Fibroblast of lung (primary cell): ENCODE measurements around the gene RGL2. TPM values are rescaled to one million over a fixed set of nuclear protein-coding genes. Genes with fewer than 3 reads are reported as not detected.
A peak's percentile ranks its signal among the peaks of the same experiment; 100 is the strongest.

Experiments used
- DNase-seq, 2 donors: peaks; one replicate each; pipeline versions ENCODE4 v3.0.0 to v3.0.0-alpha.2; 2010; ENCODE audit warnings: low read depth in 2 of 2
- H2AFZ ChIP-seq: 2 replicates; pipeline ENCODE4 v1.5.1; 2012; ENCODE audit warnings: low read length, control low read depth, inconsistent platforms
- H3K27ac ChIP-seq: 2 replicates; pipeline ENCODE4 v1.5.1; 2011; ENCODE audit warnings: low read length, control low read depth; ENCODE audit not compliant: insufficient read depth
- H3K27me3 ChIP-seq: 2 replicates; pipeline ENCODE4 v1.5.1; 2011; ENCODE audit warnings: mild to moderate bottlenecking, low read length; ENCODE audit not compliant: control insufficient read depth, insufficient read depth
- H3K36me3 ChIP-seq: 2 replicates; pipeline ENCODE4 v1.5.1; 2011; ENCODE audit warnings: low read length; ENCODE audit not compliant: control insufficient read depth, insufficient read depth
- H3K4me1 ChIP-seq: 2 replicates; pipeline ENCODE4 v1.5.1; 2011; ENCODE audit warnings: low read length; ENCODE audit not compliant: control insufficient read depth, insufficient read depth; ENCODE audit errors: extremely low read depth
- H3K4me2 ChIP-seq: 2 replicates; pipeline ENCODE4 v1.5.1; 2011; ENCODE audit warnings: low read length, control low read depth; ENCODE audit not compliant: insufficient read depth; ENCODE audit errors: extremely low read depth
- H3K4me3 ChIP-seq, 4 experiments: fragments of 200-600 bp in 1 of 4; sonication (generic) in 1 of 4; replicated peaks in 1 of 4; 2 replicates each; pipeline ENCODE4 v1.5.1; 2011 to 2016; ENCODE audit warnings: low read length in 4 of 4, low read depth in 3 of 4, mild to moderate bottlenecking in 3 of 4, control low read depth in 2 of 4, inconsistent platforms in 1 of 4, mixed read lengths in 1 of 4; ENCODE audit not compliant: insufficient read depth in 1 of 4; ENCODE audit errors: control extremely low read depth in 1 of 4
- H3K79me2 ChIP-seq: 2 replicates; pipeline ENCODE4 v1.5.1; 2012; ENCODE audit warnings: mild to moderate bottlenecking, low read length, inconsistent platforms; ENCODE audit not compliant: control insufficient read depth, insufficient read depth
- H3K9ac ChIP-seq: 2 replicates; pipeline ENCODE4 v1.5.1; 2011; ENCODE audit warnings: mild to moderate bottlenecking, low read length, control low read depth; ENCODE audit not compliant: insufficient read depth
- H3K9me3 ChIP-seq: 2 replicates; pipeline ENCODE4 v1.5.1; 2012; ENCODE audit warnings: low read depth, low read length; ENCODE audit not compliant: control insufficient read depth, insufficient read depth
- H4K20me1 ChIP-seq: 2 replicates; pipeline ENCODE4 v1.5.1; 2011; ENCODE audit warnings: low read length; ENCODE audit not compliant: control insufficient read depth, insufficient read depth; ENCODE audit errors: extremely low read depth
- EZH2 ChIP-seq: IDR thresholded peaks from 2 replicates; pipeline ENCODE4 v1.5.1; 2012; ENCODE audit warnings: low read length, control low read depth, mild to moderate bottlenecking; ENCODE audit errors: missing control alignments
- polyA plus RNA-seq, 2 donors: library from polyadenylated mRNA; depleted of rRNA in 1 of 2; stranded (reverse) in 1 of 2; unstranded in 1 of 2; fragments of >200 nt; gene quantifications; 2 replicates each; pipeline ENCODE4 v1.2.1, GENCODE V29; 2011 to 2012; ENCODE audit warnings: missing spikeins in 1 of 2
- total RNA-seq: library from RNA; depleted of rRNA; stranded (reverse); fragments of >200 nt; gene quantifications from 2 replicates; pipeline ENCODE4 v1.2.1, GENCODE V29; 2014
- TF ChIP-seq, protein P1 (sequence below), 2 donors: IDR thresholded peaks in 1 of 2; conservative IDR thresholded peaks in 1 of 2; 1 replicate in 1 of 2; 2 replicates in 1 of 2; pipeline ENCODE4 v1.5.1; 2011 to 2012; ENCODE audit warnings: low read length in 2 of 2, control low read depth in 1 of 2, inconsistent platforms in 1 of 2, low read depth in 1 of 2, mild to moderate bottlenecking in 1 of 2

Gene RGL2
- total and polyA plus RNA-seq, 2 donors (not counting 1 experiment from before 2014, with no cell fraction given) = 17.4 to 22.8 TPM

DNA sequence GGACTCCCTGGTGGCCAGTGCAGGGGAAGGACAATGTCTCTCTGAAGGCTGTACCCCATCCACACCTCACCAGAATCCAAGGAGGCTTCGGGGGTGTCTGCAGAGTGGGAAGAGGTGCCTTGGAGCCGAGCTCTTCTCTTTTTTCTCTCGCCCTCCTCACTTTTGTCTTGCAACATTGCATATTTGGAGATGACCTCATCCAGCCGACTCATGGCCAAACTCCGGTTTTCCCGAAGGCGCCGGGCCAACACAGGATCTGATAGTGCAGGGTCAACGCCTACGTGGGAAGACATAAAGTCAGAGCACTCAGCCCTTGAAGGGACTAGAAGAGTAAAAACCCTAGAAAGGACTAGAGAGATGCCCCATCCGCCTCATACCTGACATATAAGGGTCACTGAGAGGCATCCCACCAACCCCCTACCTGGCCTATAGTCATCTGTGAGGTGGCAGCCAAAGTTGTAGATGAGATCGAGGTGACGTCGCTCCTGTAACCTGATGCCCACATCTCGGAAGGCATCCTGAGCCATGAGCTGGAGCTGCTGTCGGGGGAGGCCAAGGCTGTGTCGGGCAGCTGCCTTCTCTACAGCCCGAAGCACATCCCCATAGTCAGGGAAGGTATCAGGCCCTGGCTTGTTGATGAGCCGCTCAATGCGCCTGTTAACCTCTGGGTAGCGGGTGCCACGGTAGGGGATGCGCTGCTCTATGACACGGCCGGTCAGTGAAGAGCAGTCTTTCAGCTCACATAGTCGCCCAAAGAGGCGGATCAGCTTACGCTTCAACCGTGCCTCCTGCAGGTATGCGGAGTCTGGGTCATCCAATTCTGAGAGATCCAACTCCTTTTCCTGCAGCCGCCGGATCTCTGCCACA is 21.8 kb upstream of the RGL2 start:
- H3K4me1 ChIP-seq = peaks cover 39% of the 10 kb centered on the region
- H3K4me2 ChIP-seq = peak overlapping the region; percentile 64
- peak; percentile 93 to 94 for DNase-seq
- H3K27me3 ChIP-seq = no peaks in the 10 kb centered on the region
- no peak overlapping the region for H2AFZ ChIP-seq
- no peaks in the 10 kb centered on the region for H4K20me1 ChIP-seq
- no peak for TF ChIP-seq EZH2
- TF ChIP-seq, protein P1, sequence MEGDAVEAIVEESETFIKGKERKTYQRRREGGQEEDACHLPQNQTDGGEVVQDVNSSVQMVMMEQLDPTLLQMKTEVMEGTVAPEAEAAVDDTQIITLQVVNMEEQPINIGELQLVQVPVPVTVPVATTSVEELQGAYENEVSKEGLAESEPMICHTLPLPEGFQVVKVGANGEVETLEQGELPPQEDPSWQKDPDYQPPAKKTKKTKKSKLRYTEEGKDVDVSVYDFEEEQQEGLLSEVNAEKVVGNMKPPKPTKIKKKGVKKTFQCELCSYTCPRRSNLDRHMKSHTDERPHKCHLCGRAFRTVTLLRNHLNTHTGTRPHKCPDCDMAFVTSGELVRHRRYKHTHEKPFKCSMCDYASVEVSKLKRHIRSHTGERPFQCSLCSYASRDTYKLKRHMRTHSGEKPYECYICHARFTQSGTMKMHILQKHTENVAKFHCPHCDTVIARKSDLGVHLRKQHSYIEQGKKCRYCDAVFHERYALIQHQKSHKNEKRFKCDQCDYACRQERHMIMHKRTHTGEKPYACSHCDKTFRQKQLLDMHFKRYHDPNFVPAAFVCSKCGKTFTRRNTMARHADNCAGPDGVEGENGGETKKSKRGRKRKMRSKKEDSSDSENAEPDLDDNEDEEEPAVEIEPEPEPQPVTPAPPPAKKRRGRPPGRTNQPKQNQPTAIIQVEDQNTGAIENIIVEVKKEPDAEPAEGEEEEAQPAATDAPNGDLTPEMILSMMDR (conservative IDR thresholded peaks at IDR 0.05 in 1 of 2, IDR thresholded peaks at IDR 0.05 in 1 of 2; ENCODE audit: low read depth in 1 of 2, low read length in 2 of 2) = no peak
- H3K36me3 ChIP-seq = peaks cover 14% of the 10 kb centered on the region
- H3K4me3 ChIP-seq = peak overlapping the region; percentile 7 to 83 (median 24)
- peaks cover 43% of the 10 kb centered on the region for H3K79me2 ChIP-seq
- peak overlapping the region; percentile 83 for H3K27ac ChIP-seq
- H3K9me3 ChIP-seq = no peaks in the 10 kb centered on the region
- peak overlapping the region; percentile 43 for H3K9ac ChIP-seq

DNA sequence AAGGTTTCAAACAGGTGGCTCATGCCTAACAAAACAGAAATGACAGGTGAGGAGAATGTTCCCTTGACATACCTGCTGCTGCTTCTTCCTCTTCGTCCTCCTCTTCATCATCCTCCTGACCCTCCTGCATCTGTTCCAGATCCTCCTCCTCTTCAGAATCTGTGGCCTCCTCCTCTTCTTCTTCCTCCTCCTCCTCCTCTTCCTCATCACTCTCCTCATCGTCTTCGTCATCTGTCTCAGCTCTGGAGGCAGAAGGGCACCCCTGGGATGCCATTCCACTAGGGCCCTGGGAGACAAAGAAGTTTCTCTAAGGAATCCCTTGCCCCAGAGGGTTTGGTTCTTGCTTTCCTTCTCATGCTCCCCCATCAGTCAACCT is 21.2 kb upstream of the RGL2 start:
- H3K4me3 ChIP-seq = peak overlapping the region; percentile 7 to 41 (median 24)
- H4K20me1 ChIP-seq = no peaks in the 10 kb centered on the region
- H3K9me3 ChIP-seq = no peaks in the 10 kb centered on the region
- DNase-seq = no peak
- H3K4me1 ChIP-seq = peaks cover 42% of the 10 kb centered on the region
- peak overlapping the region; percentile 64 for H3K4me2 ChIP-seq
- peak overlapping the region; percentile 83 for H3K27ac ChIP-seq
- H2AFZ ChIP-seq = no peak overlapping the region
- TF ChIP-seq, protein P1 (conservative IDR thresholded peaks at IDR 0.05 in 1 of 2, IDR thresholded peaks at IDR 0.05 in 1 of 2; ENCODE audit: low read depth in 1 of 2, low read length in 2 of 2) = no peak
- no peak for TF ChIP-seq EZH2
- H3K36me3 ChIP-seq = peaks cover 14% of the 10 kb centered on the region
- H3K79me2 ChIP-seq = peaks cover 43% of the 10 kb centered on the region
- no peaks in the 10 kb centered on the region for H3K27me3 ChIP-seq
- peak overlapping the region; percentile 33 for H3K9ac ChIP-seq

DNA sequence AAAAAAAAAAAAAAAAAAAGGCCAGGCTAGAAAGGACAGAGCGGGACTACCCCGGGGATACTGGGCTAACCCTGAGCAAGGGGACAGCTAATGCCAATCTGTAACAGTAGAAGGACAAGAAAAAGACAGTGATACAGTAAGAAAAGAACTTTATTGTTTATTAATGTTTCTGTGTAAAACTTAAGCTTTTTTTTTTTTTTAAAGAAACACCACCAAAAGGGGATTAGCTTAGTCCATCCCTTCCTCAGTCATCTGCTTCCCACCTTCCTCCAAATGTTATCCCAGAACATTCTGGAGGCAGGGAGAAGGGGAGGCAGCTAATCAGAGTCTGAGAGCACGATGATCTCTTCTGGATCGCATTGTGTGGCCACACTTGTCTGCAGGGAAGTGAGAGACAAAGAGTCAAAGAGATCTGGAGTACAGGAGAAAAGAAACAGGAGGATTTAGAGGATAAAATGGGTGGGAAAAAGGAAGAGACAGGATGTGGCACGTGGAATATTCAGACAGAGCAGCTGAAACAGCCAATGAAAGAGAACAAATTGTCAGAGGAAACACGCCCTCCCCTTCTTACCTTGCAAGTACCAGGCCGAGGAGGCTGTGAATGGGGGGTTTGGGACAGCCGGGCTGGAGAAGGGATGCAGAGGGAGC is 19.8 kb upstream of the RGL2 start:
- H3K27ac ChIP-seq = peak overlapping the region; percentile 46
- peak overlapping the region; percentile 82 for H3K4me2 ChIP-seq
- DNase-seq = no peak
- no peaks in the 10 kb centered on the region for H3K9me3 ChIP-seq
- peaks cover 47% of the 10 kb centered on the region for H3K79me2 ChIP-seq
- H4K20me1 ChIP-seq = no peaks in the 10 kb centered on the region
- no peak overlapping the region for H2AFZ ChIP-seq
- H3K9ac ChIP-seq = peak overlapping the region; percentile 10
- peaks cover 40% of the 10 kb centered on the region for H3K4me1 ChIP-seq
- H3K4me3 ChIP-seq = peak overlapping the region; percentile 11 to 73 (median 46)
- peaks cover 14% of the 10 kb centered on the region for H3K36me3 ChIP-seq
- H3K27me3 ChIP-seq = no peaks in the 10 kb centered on the region
- TF ChIP-seq EZH2 = no peak
- TF ChIP-seq, protein P1 (conservative IDR thresholded peaks at IDR 0.05 in 1 of 2, IDR thresholded peaks at IDR 0.05 in 1 of 2; ENCODE audit: low read depth in 1 of 2, low read length in 2 of 2) = no peak
